Activated CD4-positive, alpha-beta memory T cell treated with anti-CD3 and anti-CD28 coated beads for 36 hours (primary cell): Measurements from ENCODE around the gene CTNNA3. TPM values are rescaled to one million over a fixed set of nuclear protein-coding genes. Genes with fewer than 3 reads are reported as not detected.
"Not testable (repeated sequence)": the region's sequence is repeated elsewhere in the genome, so short reads cannot be mapped to it uniquely, and the experiment has no call there.

Source experiments
- CTCF ChIA-PET: fragments of 350-600 bp; sonication (Branson Sonifier 250); formaldehyde crosslinking; loops from one replicate; lab custom pipeline; 2021; ENCODE audit warnings: antibody characterized with exemption, inconsistent platforms; lab: Charles Lee
- POLR2A ChIA-PET: fragments of 350-600 bp; sonication (Branson Sonifier 250); formaldehyde crosslinking; loops from one replicate; lab custom pipeline; 2021; ENCODE audit warnings: antibody characterized with exemption; lab: Charles Lee
- DNase-seq: peaks from one replicate; pipeline ENCODE4 v3.0.0-alpha.2; 2020
- H3K27ac Mint-ChIP-seq: one replicate; pipeline ENCODE4 v1.8.0; 2021; ENCODE audit warnings: mixed read lengths
- H3K27me3 Mint-ChIP-seq: one replicate; pipeline ENCODE4 v1.8.0; 2021; ENCODE audit warnings: mixed read lengths
- H3K36me3 Mint-ChIP-seq: one replicate; pipeline ENCODE4 v1.8.0; 2021; ENCODE audit warnings: mixed read lengths
- H3K4me1 Mint-ChIP-seq: one replicate; pipeline ENCODE4 v1.8.0; 2021; ENCODE audit warnings: low read depth, mixed read lengths
- H3K4me3 Mint-ChIP-seq: one replicate; pipeline ENCODE4 v1.8.0; 2021; ENCODE audit warnings: mild to moderate bottlenecking, mixed read lengths
- H3K9me3 Mint-ChIP-seq: one replicate; pipeline ENCODE4 v1.8.0; 2021; ENCODE audit warnings: mixed read lengths
- intact Hi-C: fragments of 100-400 bp; cut with micrococcal nuclease; formaldehyde crosslinking; loops from one replicate; pipeline ENCODE4 v1.15.1; 2023
- total RNA-seq, 2 experiments: library from RNA; stranded (reverse); gene quantifications; one replicate each; pipeline ENCODE4 v1.2.3, GENCODE V29; 2021

Gene CTNNA3
- not detected for total RNA-seq

- Mint-ChIP-seq H3K4me1 (peaks cover 9% of the 10 kb centered on the region), H3K27me3 (peaks cover 12% of the 10 kb centered on the region), H3K9me3 (no peaks in the 10 kb centered on the region), H3K4me3 (no peak within 1 kb of the TSS), H3K27ac (no peak within 1 kb of the TSS), H3K36me3 (no peaks in the 10 kb centered on the region)
- ChIA-PET POLR2A (no interaction called here), CTCF (interaction anchor here (0.6 to 5.5 kb wide), 6 partner anchors 30 to 160 kb away, joined by 3 to 300 read pairs (median 12); no protein-coding TSS in a partner anchor)
- no peak for DNase-seq
- intact Hi-C loops: loop anchor here (5.0 kb wide), 1 partner anchor 66 kb away; no protein-coding TSS in a partner anchor
Observed at GRCh38 chr10:67696029-67696428, at the start of gene CTNNA3. Gene CTNNA3 (minus strand): TSS chr10:67696195.

DNA sequence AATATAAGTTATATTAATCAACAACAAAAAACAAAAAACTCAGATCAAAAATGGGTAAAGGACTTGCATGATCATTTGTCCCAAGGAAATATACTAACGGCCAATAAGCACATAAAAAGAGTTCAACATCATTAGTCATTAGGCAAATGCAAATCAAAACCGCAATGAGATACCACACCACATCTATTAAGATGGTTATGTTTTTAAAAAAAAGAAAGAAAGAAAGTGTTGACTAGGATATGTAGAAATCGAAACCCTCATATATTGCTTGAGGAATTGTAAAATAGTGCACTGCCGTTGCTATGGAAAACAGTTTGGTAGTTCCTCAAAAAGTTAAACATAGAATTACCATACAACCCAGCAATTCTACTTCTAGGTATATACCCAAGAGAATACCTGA, 39.4 kb upstream of the CTNNA3 start:
- peaks cover 1% of the 10 kb centered on the region for H3K36me3 Mint-ChIP-seq
- H3K27ac Mint-ChIP-seq: no peak overlapping the region

GRCh38 chr10:67733511-67733910, 37.5 kb upstream of the CTNNA3 start:
- Mint-ChIP-seq H3K4me1 (peaks cover 6% of the 10 kb centered on the region), H3K27ac (no peak overlapping the region), H3K9me3 (no peaks in the 10 kb centered on the region), H3K27me3 (peaks cover 2% of the 10 kb centered on the region), H3K4me3 (no peak overlapping the region), H3K36me3 (no peaks in the 10 kb centered on the region)
- intact Hi-C loops: no loop called here
- DNase-seq: no peak
- CTCF ChIA-PET: interaction anchor here (1.0 to 1.2 kb wide), 2 partner anchors 36 kb away, joined by 3 read pairs; no protein-coding TSS in a partner anchor
- POLR2A ChIA-PET: interaction anchor here (0.5 kb wide), 1 partner anchor 69 kb away, joined by 4 read pairs; no protein-coding TSS in a partner anchor

More for the DNA sequence above, 39.4 kb upstream of the CTNNA3 start:
- DNase-seq: no peak
- H3K27me3 Mint-ChIP-seq: no peaks in the 10 kb centered on the region
- intact Hi-C loops: no loop called here
- ChIA-PET CTCF (no interaction called here), POLR2A (no interaction called here)
- H3K4me3 Mint-ChIP-seq: no peak overlapping the region
- peaks cover 6% of the 10 kb centered on the region for H3K4me1 Mint-ChIP-seq
- peaks cover 3% of the 10 kb centered on the region for H3K9me3 Mint-ChIP-seq

GRCh38 chr10:67725567-67725966, 29.6 kb upstream of the CTNNA3 start:
- no peaks in the 10 kb centered on the region for H3K4me1 Mint-ChIP-seq
- H3K36me3 Mint-ChIP-seq: no peaks in the 10 kb centered on the region
- no peak for DNase-seq
- H3K27ac Mint-ChIP-seq: no peak overlapping the region
- CTCF ChIA-PET: interaction anchor here (0.6 to 2.1 kb wide), 2 partner anchors 28 to 54 kb away, joined by 4 to 11 read pairs; no protein-coding TSS in a partner anchor
- no peak overlapping the region for H3K4me3 Mint-ChIP-seq
- H3K9me3 Mint-ChIP-seq: no peaks in the 10 kb centered on the region
- POLR2A ChIA-PET: interaction anchor here (1.5 kb wide), 1 partner anchor 47 kb away, joined by 3 read pairs; no protein-coding TSS in a partner anchor
- H3K27me3 Mint-ChIP-seq: peaks cover 2% of the 10 kb centered on the region
- intact Hi-C loops: no loop called here

- no peaks in the 10 kb centered on the region for H3K36me3 Mint-ChIP-seq
- ChIA-PET CTCF (interaction anchor here (1.2 to 2.1 kb wide), 3 partner anchors 26 to 104 kb away, joined by 3 to 11 read pairs (median 5); no protein-coding TSS in a partner anchor), POLR2A (no interaction called here)
- no peaks in the 10 kb centered on the region for H3K9me3 Mint-ChIP-seq
- no peaks in the 10 kb centered on the region for H3K4me1 Mint-ChIP-seq
- intact Hi-C loops: no loop called here
- H3K4me3 Mint-ChIP-seq: no peak overlapping the region
- no peak overlapping the region for H3K27ac Mint-ChIP-seq
- no peaks in the 10 kb centered on the region for H3K27me3 Mint-ChIP-seq
- no peak for DNase-seq
Observed at GRCh38 chr10:67723601-67724000, 27.6 kb upstream of the CTNNA3 start.

DNA sequence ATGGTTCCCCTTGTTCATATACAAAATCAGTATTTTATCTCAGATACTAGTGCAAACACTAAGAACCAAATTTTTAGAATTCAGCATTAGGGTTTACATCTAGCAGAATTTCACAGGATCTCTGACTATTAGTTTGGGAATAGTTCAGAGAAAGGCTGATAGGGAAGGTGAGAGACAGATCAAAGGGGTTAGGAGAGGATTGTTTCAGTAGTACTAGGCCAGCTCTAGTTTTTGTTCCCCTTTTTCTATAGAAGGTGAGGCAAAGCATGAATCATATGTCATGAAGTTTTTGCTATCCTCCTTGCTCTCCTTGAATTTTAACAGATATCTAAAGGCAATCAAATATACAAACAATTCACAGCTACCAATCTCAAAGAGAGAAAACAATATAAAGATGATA, 26.1 kb upstream of the CTNNA3 start:
- ChIA-PET POLR2A (no interaction called here), CTCF (interaction anchor here (0.6 to 0.8 kb wide), 2 partner anchors 55 to 56 kb away, joined by 3 to 4 read pairs; no protein-coding TSS in a partner anchor)
- H3K4me3 Mint-ChIP-seq: no peak overlapping the region
- DNase-seq: no peak
- intact Hi-C loops: no loop called here
- no peak overlapping the region for H3K27ac Mint-ChIP-seq
- H3K27me3 Mint-ChIP-seq: no peaks in the 10 kb centered on the region
- H3K9me3 Mint-ChIP-seq: no peaks in the 10 kb centered on the region
- no peaks in the 10 kb centered on the region for H3K4me1 Mint-ChIP-seq
- no peaks in the 10 kb centered on the region for H3K36me3 Mint-ChIP-seq

- H3K4me1 Mint-ChIP-seq, intact Hi-C loops, H3K27me3 Mint-ChIP-seq, DNase-seq, H3K9me3 Mint-ChIP-seq, H3K4me3 Mint-ChIP-seq, H3K27ac Mint-ChIP-seq, POLR2A ChIA-PET, H3K36me3 Mint-ChIP-seq: not testable (repeated sequence)
- CTCF ChIA-PET: interaction anchor here (1.9 kb wide), 1 partner anchor 19 kb away, joined by 4 read pairs; no protein-coding TSS in a partner anchor
Observed at GRCh38 chr10:67716455-67716854, 20.5 kb upstream of the CTNNA3 start.

DNA sequence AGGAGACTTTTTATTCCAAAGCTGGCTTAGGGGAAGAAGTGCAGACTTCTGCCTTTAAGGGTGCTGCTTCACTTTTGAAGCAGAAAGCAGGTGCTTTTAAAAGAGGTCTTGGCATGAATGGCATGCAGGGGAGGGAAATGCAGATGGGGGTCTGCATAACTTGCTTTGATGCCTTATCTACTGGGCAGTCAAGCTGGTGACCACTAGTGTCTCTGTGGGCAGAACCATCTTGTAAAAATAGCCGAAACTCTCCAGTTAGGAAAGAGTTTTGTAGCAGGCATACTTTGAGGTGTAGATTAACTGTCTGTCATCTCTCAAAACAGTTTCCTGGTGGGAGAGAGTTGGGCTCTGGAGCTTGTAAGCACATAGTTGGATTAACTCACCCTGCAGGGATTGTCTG, 9.9 kb upstream of the CTNNA3 start:
- no peak overlapping the region for H3K4me3 Mint-ChIP-seq
- DNase-seq: no peak
- peaks cover under 1% of the 10 kb centered on the region for H3K9me3 Mint-ChIP-seq
- no peak overlapping the region for H3K27ac Mint-ChIP-seq
- no peaks in the 10 kb centered on the region for H3K36me3 Mint-ChIP-seq
- peaks cover 3% of the 10 kb centered on the region for H3K27me3 Mint-ChIP-seq
- intact Hi-C loops: no loop called here
- ChIA-PET POLR2A (no interaction called here), CTCF (interaction anchor here (1.9 to 3.1 kb wide), 2 partner anchors 8 to 74 kb away, joined by 12 to 19 read pairs; no protein-coding TSS in a partner anchor)
- no peaks in the 10 kb centered on the region for H3K4me1 Mint-ChIP-seq

GRCh38 chr10:67699613-67700270, 3.7 kb upstream of the CTNNA3 start:
- H3K27me3 Mint-ChIP-seq: peaks cover 10% of the 10 kb centered on the region
- H3K27ac Mint-ChIP-seq, POLR2A ChIA-PET, H3K4me3 Mint-ChIP-seq, H3K4me1 Mint-ChIP-seq, H3K36me3 Mint-ChIP-seq, DNase-seq, H3K9me3 Mint-ChIP-seq: not testable (repeated sequence)
- intact Hi-C loops: loop anchor here (5.0 kb wide), 1 partner anchor 63 kb away; no protein-coding TSS in a partner anchor
- CTCF ChIA-PET: interaction anchor here (5.5 kb wide), 1 partner anchor 79 kb away, joined by 300 read pairs; no protein-coding TSS in a partner anchor

- Mint-ChIP-seq H3K4me1 (peaks cover 9% of the 10 kb centered on the region), H3K27me3 (peaks cover 14% of the 10 kb centered on the region), H3K9me3 (no peaks in the 10 kb centered on the region), H3K27ac (no peak overlapping the region), H3K4me3 (no peak overlapping the region), H3K36me3 (no peaks in the 10 kb centered on the region)
- DNase-seq: no peak
- POLR2A ChIA-PET: no interaction called here
- CTCF ChIA-PET: interaction anchor here (0.6 to 5.5 kb wide), 20 partner anchors 9 to 1866 kb away, joined by 3 to 300 read pairs (median 7); no protein-coding TSS in a partner anchor
- intact Hi-C loops: loop anchor here (5.0 kb wide), 1 partner anchor 64 kb away; no protein-coding TSS in a partner anchor
Observed at GRCh38 chr10:67698164-67698563, 2.2 kb upstream of the CTNNA3 start.

DNA sequence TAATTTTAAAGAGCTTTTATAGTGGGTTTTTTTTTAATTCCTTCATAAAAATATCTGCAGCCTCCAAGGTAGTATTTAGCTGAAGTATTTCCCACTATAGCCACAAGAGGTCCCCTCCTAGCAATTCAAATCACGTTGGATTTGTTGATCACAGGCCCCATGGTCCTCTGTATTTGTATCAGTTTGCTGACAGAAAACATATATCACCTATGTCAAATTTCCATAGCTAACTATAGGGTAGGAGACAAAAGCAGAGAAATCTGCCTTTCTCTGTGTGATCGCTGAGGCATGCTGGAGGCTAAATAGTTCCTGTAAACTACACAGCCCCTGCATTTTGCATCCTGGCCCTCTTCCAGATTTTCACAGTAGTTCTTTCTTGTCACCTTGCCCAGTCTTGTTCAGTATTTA, 1.7 kb upstream of the CTNNA3 start:
- H3K36me3 Mint-ChIP-seq: no peaks in the 10 kb centered on the region
- intact Hi-C loops: loop anchor here (1.0 to 5.0 kb wide), 2 partner anchors 65 to 83 kb away; no protein-coding TSS in a partner anchor
- peaks cover 12% of the 10 kb centered on the region for H3K27me3 Mint-ChIP-seq
- DNase-seq: no peak
- H3K4me3 Mint-ChIP-seq: no peak overlapping the region
- ChIA-PET POLR2A (interaction anchor here (1.0 kb wide), 1 partner anchor 82 kb away, joined by 3 read pairs; no protein-coding TSS in a partner anchor), CTCF (interaction anchor here (0.6 to 5.5 kb wide), 33 partner anchors 10 to 1866 kb away, joined by 3 to 300 read pairs (median 5); no protein-coding TSS in a partner anchor)
- peaks cover 9% of the 10 kb centered on the region for H3K4me1 Mint-ChIP-seq
- H3K27ac Mint-ChIP-seq: no peak overlapping the region
- H3K9me3 Mint-ChIP-seq: no peaks in the 10 kb centered on the region

- Mint-ChIP-seq H3K4me3 (no peak overlapping the region), H3K9me3 (no peaks in the 10 kb centered on the region), H3K27me3 (peaks cover 12% of the 10 kb centered on the region), H3K4me1 (peaks cover 9% of the 10 kb centered on the region), H3K36me3 (no peaks in the 10 kb centered on the region), H3K27ac (no peak overlapping the region)
- ChIA-PET CTCF (interaction anchor here (0.6 to 5.5 kb wide), 22 partner anchors 11 to 461 kb away, joined by 3 to 300 read pairs (median 6); no protein-coding TSS in a partner anchor), POLR2A (interaction anchor here (1.0 kb wide), 1 partner anchor 83 kb away, joined by 3 read pairs; no protein-coding TSS in a partner anchor)
- intact Hi-C loops: loop anchor here (1.0 to 5.0 kb wide), 2 partner anchors 66 to 84 kb away; no protein-coding TSS in a partner anchor
- DNase-seq: no peak
Observed at GRCh38 chr10:67696679-67697078, 684 bp upstream of the CTNNA3 start.
